IMR-90 (cell line): ENCODE measurements around the gene FGF5. TPM values are rescaled to one million over a fixed set of nuclear protein-coding genes. Genes with fewer than 3 reads are reported as not detected.
A peak's percentile ranks its signal among the peaks of the same experiment; 100 is the strongest.

Experiments
- ATAC-seq: fragments of 200-7000 bp; cut with Tn5 transposase; 2 replicates; pipeline ENCODE4 v1.9.1; 2020; ENCODE audit warnings: low read depth, mild to moderate bottlenecking, moderate library complexity
- BruUV-seq: library from RNA; stranded (reverse); fragments of 400-500 nt; replicated peaks from 2 replicates; lab custom pipeline; 2021; lab: Mats Ljungman, UMichigan
- CTCF ChIA-PET: fragments of 300-600 bp; formaldehyde crosslinking; extraction: SDS; loops from one replicate; lab custom pipeline; 2021; ENCODE audit warnings: antibody characterized with exemption; lab: Yijun Ruan, JAX
- POLR2A ChIA-PET: fragments of 300-600 bp; sonication (Branson Sonifier 250); formaldehyde crosslinking; loops from one replicate; lab custom pipeline; 2022; ENCODE audit warnings: antibody characterized with exemption; ENCODE audit not compliant: unreplicated experiment; lab: Charles Lee
- DNase-seq: peaks from one replicate; pipeline ENCODE4 v3.0.0; 2013
- H2AFZ ChIP-seq: replicated peaks from 2 replicates; pipeline ENCODE3; 2013; ENCODE audit warnings: low read length, mild to moderate bottlenecking; ENCODE audit not compliant: poor library complexity
- H2AK5ac ChIP-seq: 2 replicates; pipeline ENCODE4 v1.6.1; 2013; ENCODE audit warnings: low read depth, low read length, inconsistent platforms
- H2AK9ac ChIP-seq: replicated peaks from 2 replicates; pipeline ENCODE3; 2013; ENCODE audit warnings: mild to moderate bottlenecking, low read depth, low read length, moderate library complexity; ENCODE audit not compliant: poor library complexity
- H2BK120ac ChIP-seq: 2 replicates; pipeline ENCODE4 v1.6.1; 2013; ENCODE audit warnings: low read depth, low read length, inconsistent platforms
- H2BK15ac ChIP-seq: 3 replicates; pipeline ENCODE4 v1.6.1; 2013; ENCODE audit warnings: low read depth, low read length, inconsistent platforms
- H2BK20ac ChIP-seq: 2 replicates; pipeline ENCODE4 v1.6.1; 2013; ENCODE audit warnings: low read depth, mild to moderate bottlenecking, inconsistent platforms, low read length, moderate library complexity
- H2BK5ac ChIP-seq: 2 replicates; pipeline ENCODE4 v1.6.1; 2013; ENCODE audit warnings: mild to moderate bottlenecking, low read depth, low read length, inconsistent platforms; ENCODE audit not compliant: poor library complexity, severe bottlenecking
- H3K14ac ChIP-seq: replicated peaks from 2 replicates; pipeline ENCODE4 v1.6.1; 2013; ENCODE audit warnings: low read depth, low read length, inconsistent platforms
- H3K18ac ChIP-seq: 2 replicates; pipeline ENCODE4 v1.6.1; 2013; ENCODE audit warnings: low read depth, low read length, control low read depth
- H3K23ac ChIP-seq: 2 replicates; pipeline ENCODE4 v1.6.1; 2013; ENCODE audit warnings: low read depth, low read length, inconsistent platforms
- H3K27ac ChIP-seq: 2 replicates; pipeline ENCODE4 v1.5.1; 2013; ENCODE audit warnings: mild to moderate bottlenecking, control low read depth, low read length; ENCODE audit not compliant: insufficient read depth
- H3K27me3 ChIP-seq: 2 replicates; pipeline ENCODE4 v1.6.1; 2013; ENCODE audit warnings: low read length; ENCODE audit not compliant: control insufficient read depth, insufficient read depth
- H3K36me3 ChIP-seq: 2 replicates; pipeline ENCODE4 v1.6.1; 2013; ENCODE audit warnings: low read length, mixed read lengths; ENCODE audit not compliant: control insufficient read depth, insufficient read depth
- H3K4ac ChIP-seq: 2 replicates; pipeline ENCODE4 v1.6.1; 2013; ENCODE audit warnings: low read depth, low read length, inconsistent platforms
- H3K4me1 ChIP-seq: 2 replicates; pipeline ENCODE4 v1.6.1; 2013; ENCODE audit warnings: low read length, mixed read lengths; ENCODE audit not compliant: control insufficient read depth, insufficient read depth
- H3K4me2 ChIP-seq: 2 replicates; pipeline ENCODE4 v1.6.1; 2013; ENCODE audit warnings: low read depth, mild to moderate bottlenecking, control low read depth, low read length, moderate library complexity
- H3K4me3 ChIP-seq: 2 replicates; pipeline ENCODE4 v1.5.1; 2013; ENCODE audit warnings: low read depth, mild to moderate bottlenecking, control low read depth, low read length, moderate library complexity; ENCODE audit not compliant: insufficient read depth
- H3K56ac ChIP-seq: 2 replicates; pipeline ENCODE4 v1.6.1; 2013; ENCODE audit warnings: low read length, inconsistent platforms; ENCODE audit not compliant: insufficient read depth; ENCODE audit errors: extremely low read depth
- H3K79me1 ChIP-seq, 2 experiments: 2 replicates each; pipeline ENCODE4 v1.6.1; 2013; ENCODE audit warnings: low read length in 2 of 2, inconsistent platforms in 1 of 2, low read depth in 1 of 2
- H3K9ac ChIP-seq: 2 replicates; pipeline ENCODE4 v1.6.1; 2013; ENCODE audit warnings: low read depth, low read length, control low read depth
- H3K9me1 ChIP-seq: 2 replicates; pipeline ENCODE4 v1.6.1; 2013; ENCODE audit warnings: low read length, inconsistent platforms; ENCODE audit not compliant: insufficient read depth
- H3K9me3 ChIP-seq: 2 replicates; pipeline ENCODE4 v1.6.1; 2013; ENCODE audit warnings: low read length; ENCODE audit not compliant: control insufficient read depth, insufficient read depth
- H4K20me1 ChIP-seq: 2 replicates; pipeline ENCODE4 v1.6.1; 2013; ENCODE audit warnings: low read length, inconsistent platforms; ENCODE audit not compliant: insufficient read depth
- H4K5ac ChIP-seq: 2 replicates; pipeline ENCODE4 v1.6.1; 2013; ENCODE audit warnings: mild to moderate bottlenecking, low read depth, low read length, control low read depth
- H4K8ac ChIP-seq, 2 experiments: 2 replicates each; pipeline ENCODE4 v1.6.1; 2013; ENCODE audit warnings: low read depth in 2 of 2, low read length in 2 of 2, control low read depth in 1 of 2, inconsistent platforms in 1 of 2
- H4K91ac ChIP-seq: 2 replicates; pipeline ENCODE4 v1.6.1; 2013; ENCODE audit warnings: low read depth, low read length, inconsistent platforms; ENCODE audit not compliant: insufficient read depth
- CEBPB ChIP-seq: IDR thresholded peaks from 2 replicates; pipeline ENCODE4 v1.6.1; 2012; ENCODE audit warnings: low read depth, low read length, improper control_type of control experiment
- CTCF ChIP-seq: conservative IDR thresholded peaks from 2 replicates; pipeline ENCODE4 v1.5.1; 2012; ENCODE audit warnings: mild to moderate bottlenecking, low read depth, low read length, improper control_type of control experiment
- ELK1 ChIP-seq: fragments of 150-350 bp; IDR thresholded peaks from 2 replicates; pipeline ENCODE4 v1.6.1; 2016; ENCODE audit warnings: low read depth, mild to moderate bottlenecking, low read length, moderate library complexity, borderline replicate concordance
- FOS ChIP-seq: fragments of 150-350 bp; IDR thresholded peaks from 2 replicates; pipeline ENCODE4 v1.6.1; 2016; ENCODE audit warnings: low read depth, low read length
- MAFK ChIP-seq: IDR thresholded peaks from 2 replicates; pipeline ENCODE4 v1.6.1; 2012; ENCODE audit warnings: low read depth, low read length, improper control_type of control experiment
- MAZ ChIP-seq: IDR thresholded peaks from 2 replicates; pipeline ENCODE4 v1.6.1; 2012; ENCODE audit warnings: low read depth, mild to moderate bottlenecking, low read length, improper control_type of control experiment, moderate library complexity, borderline replicate concordance
- NFE2L2 ChIP-seq: fragments of 150-350 bp; IDR thresholded peaks from 2 replicates; pipeline ENCODE4 v1.6.1; 2016; ENCODE audit warnings: low read depth, mild to moderate bottlenecking, low read length
- RAD21 ChIP-seq: IDR thresholded peaks from 2 replicates; pipeline ENCODE4 v1.6.1; 2012; ENCODE audit warnings: low read length, improper control_type of control experiment
- WGBS, 2 experiments: methylation state at CpG; one replicate each; pipeline versions ENCODE4 v1.1.5 to v1.1.7; 2013; ENCODE audit warnings: missing lambda C conversion rate in 2 of 2; ENCODE audit not compliant: insufficient read length in 1 of 2; ENCODE audit errors: extremely low coverage in 2 of 2; 5-methylcytosine and 5-hydroxymethylcytosine counted together
- dilution Hi-C: fragments of 300-500 bp; cut with HindIII; formaldehyde crosslinking; loops from one replicate; pipeline ENCODE4 v1.14.3; 2018; ENCODE audit warnings: low sequenced_read_pairs; ENCODE audit not compliant: unreplicated experiment
- in situ Hi-C: fragments of 300-500 bp; cut with MboI; formaldehyde crosslinking; loops from 3 replicates; pipeline ENCODE4 v1.14.3; 2019; ENCODE audit warnings: low sequenced_read_pairs, inconsistent platforms, mixed read lengths
- intact Hi-C: fragments of 100-400 bp; cut with micrococcal nuclease; formaldehyde crosslinking; loops from 2 replicates; pipeline ENCODE4 v1.10.0; 2022
- polyA plus RNA-seq, 3 experiments: library from polyadenylated mRNA; depleted of rRNA; stranded (reverse); fragments of >200 nt; gene quantifications; 2 replicates each; pipeline ENCODE4 v1.2.3, GENCODE V29; 2012; ENCODE audit warnings: low replicate concordance in 1 of 3
- total RNA-seq: library from RNA; depleted of rRNA; stranded (reverse); fragments of >200 nt; gene quantifications from 2 replicates; pipeline ENCODE4 v1.2.3, GENCODE V29; 2012
- TF ChIP-seq, protein P1 (sequence below): fragments of 150-350 bp; IDR thresholded peaks from 2 replicates; pipeline ENCODE4 v1.6.1; 2017; ENCODE audit warnings: mild to moderate bottlenecking, antibody characterized with exemption, low read length, low read depth

The FGF5 gene
- total and polyA plus RNA-seq, 2 of the 4 experiments (the other 2 are of a cell fraction) = 18.6 to 42.1 TPM

- Histone ChIP-seq H2BK5ac (peak overlapping the region; percentile 35), H2AFZ (no peak overlapping the region), H2BK15ac (peak overlapping the region; percentile 95; the same call in 2 of the 3 replicates), H3K79me1 (peaks cover 7 to 20% of the 10 kb centered on the region in 2 experiments; a peak in 3 of 4 replicates), H4K5ac (no peak overlapping the region), H3K9ac (no peak overlapping the region), H2AK5ac (peak overlapping the region; percentile 89), H4K8ac (peak overlapping the region in 1 of 2 experiments; percentile 66; a peak in 2 of 4 replicates), H3K14ac (peak overlapping the region; percentile 75), H3K4ac (peak overlapping the region; percentile 84), H3K4me3 (no peak overlapping the region), H3K27me3 (no peaks in the 10 kb centered on the region), H4K20me1 (no peaks in the 10 kb centered on the region), H3K56ac (no peak overlapping the region), H2BK120ac (peak overlapping the region; percentile 83), H4K91ac (peak overlapping the region; percentile 41; the same call in 1 of the 2 replicates), H3K4me2 (no peak overlapping the region), H3K9me1 (peaks cover 11% of the 10 kb centered on the region; the same call in 1 of the 2 replicates), H3K9me3 (no peaks in the 10 kb centered on the region), H3K36me3 (no peaks in the 10 kb centered on the region), H3K18ac (peak overlapping the region; percentile 3; the same call in 1 of the 2 replicates), H2AK9ac (no peak overlapping the region), H3K23ac (peak overlapping the region; percentile 81; the same call in 1 of the 2 replicates), H3K27ac (no peak overlapping the region), H2BK20ac (peak overlapping the region; percentile 99), H3K4me1 (peaks cover 12% of the 10 kb centered on the region)
- dilution Hi-C loops (no loop called here), in situ Hi-C loops (no loop called here), intact Hi-C loops (no loop called here)
- no peak for TF ChIP-seq MAZ
- no peak for TF ChIP-seq NFE2L2
- TF ChIP-seq CEBPB = no peak
- no peak for TF ChIP-seq RAD21
- TF ChIP-seq FOS = no peak
- TF ChIP-seq CTCF = no peak
- TF ChIP-seq, protein P1, sequence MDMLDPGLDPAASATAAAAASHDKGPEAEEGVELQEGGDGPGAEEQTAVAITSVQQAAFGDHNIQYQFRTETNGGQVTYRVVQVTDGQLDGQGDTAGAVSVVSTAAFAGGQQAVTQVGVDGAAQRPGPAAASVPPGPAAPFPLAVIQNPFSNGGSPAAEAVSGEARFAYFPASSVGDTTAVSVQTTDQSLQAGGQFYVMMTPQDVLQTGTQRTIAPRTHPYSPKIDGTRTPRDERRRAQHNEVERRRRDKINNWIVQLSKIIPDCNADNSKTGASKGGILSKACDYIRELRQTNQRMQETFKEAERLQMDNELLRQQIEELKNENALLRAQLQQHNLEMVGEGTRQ = no peak
- no peak for TF ChIP-seq MAFK
- no peak for TF ChIP-seq ELK1
- POLR2A ChIA-PET = no interaction called here
- no TSS peak for BruUV-seq
- DNase-seq (no peak), ATAC-seq (no peak)
- no CpG with 5 or more reads among the region's 5 CpGs for WGBS, 2 experiments
- CTCF ChIA-PET = interaction anchor here (1.0 to 2.2 kb wide), 4 partner anchors 11 to 92 kb away, joined by 3 to 9 read pairs (median 4); no protein-coding TSS in a partner anchor
These were observed 35.3 kb upstream of the FGF5 start for GRCh38 chr4:80231180-80231579.
